ENCODE measurements around the gene NUP93.
A peak's percentile ranks its signal among the peaks of the same experiment; 100 is the strongest.
"Not testable (repeated sequence)": the region's sequence is repeated elsewhere in the genome, so short reads cannot be mapped to it uniquely, and the experiment has no call there.

The NUP93 gene

DNA sequence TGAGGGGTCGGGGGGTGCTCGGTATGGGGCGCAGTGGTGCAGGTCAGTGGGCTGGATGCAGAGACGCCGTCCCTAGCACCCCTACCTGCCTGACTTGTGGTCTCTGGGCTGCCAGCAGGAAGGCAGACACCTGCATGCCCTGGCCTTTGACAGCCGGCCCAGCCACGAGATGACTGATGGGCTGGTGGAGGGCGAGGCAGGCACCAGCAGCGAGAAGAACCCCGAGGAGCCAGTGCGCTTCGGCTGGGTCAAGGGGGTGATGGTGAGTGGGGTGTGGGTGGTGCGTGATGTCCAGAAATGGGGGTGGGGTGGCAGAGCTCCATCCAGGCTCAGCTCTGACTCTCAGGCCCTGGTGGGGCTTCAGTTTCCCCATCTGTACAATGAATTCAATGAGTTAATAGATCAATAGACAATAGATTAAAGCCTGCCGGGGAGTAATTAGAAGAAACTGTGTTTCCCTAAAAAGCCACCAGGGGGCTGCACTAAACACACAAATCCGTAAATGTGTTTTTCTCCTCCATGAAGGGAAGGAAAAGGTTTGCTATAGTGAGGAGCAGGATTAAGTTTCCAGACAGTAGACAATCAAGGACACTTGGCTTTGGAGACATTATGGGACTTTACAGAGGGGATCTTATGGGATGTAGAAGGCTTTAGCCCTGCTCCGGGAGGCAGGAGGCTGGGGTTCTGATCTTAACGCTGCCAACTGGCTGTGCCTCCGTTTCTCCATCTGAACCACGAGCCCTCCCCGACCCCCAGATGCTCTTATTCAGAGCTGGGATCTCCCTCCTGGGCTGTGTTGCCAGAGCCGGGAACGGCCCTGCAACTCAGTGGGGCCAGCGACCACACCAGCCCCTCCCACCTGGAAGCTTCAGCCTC, 137.3 kb downstream of the NUP93 start:
- DNase-seq, result peak in 5 of 56 donors; percentile 7 to 72 (median 34)

DNA sequence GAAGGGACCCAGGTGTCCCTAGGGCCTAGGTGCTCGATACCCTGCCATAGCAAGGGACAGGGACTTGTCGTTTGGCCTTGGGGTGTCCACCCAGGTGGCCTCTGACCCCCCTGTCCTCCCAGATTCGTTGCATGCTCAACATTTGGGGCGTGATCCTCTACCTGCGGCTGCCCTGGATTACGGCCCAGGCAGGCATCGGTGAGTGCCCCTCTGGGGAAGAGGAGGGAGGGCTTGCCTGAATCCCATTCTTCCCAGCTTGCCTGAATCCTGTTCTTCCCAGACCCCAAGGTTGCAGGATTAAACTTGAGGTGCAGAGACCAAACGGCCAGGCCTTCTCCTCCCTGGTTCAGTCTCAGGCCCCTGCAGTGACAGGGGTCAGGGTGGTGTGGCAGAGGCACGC, 138.2 kb downstream of the NUP93 start:
- DNase-seq, result no peak

DNA sequence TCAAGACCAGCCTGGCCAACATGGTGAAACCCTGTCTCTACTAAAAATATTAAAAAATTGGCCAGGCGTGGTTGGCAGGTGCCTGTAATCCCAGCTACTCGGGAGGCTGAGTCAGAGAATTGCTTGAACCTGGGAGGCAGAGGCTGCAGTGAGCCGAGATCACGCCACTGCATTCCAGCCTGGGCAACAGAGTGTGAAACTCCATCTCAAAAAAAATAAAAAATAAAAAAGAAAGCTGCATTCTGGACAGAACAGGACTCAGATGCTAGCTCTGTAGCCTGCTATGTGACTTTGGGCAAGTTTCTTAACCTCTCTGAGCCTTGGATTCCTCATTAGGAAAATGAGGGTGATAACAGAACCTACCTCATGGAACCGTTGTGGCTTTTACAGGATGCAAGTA, 138.8 kb downstream of the NUP93 start:
- not testable (repeated sequence) for DNase-seq

- no peak for DNase-seq
Measured at GRCh38 chr16:56869513-56870275, 139.8 kb downstream of the NUP93 start.

DNA sequence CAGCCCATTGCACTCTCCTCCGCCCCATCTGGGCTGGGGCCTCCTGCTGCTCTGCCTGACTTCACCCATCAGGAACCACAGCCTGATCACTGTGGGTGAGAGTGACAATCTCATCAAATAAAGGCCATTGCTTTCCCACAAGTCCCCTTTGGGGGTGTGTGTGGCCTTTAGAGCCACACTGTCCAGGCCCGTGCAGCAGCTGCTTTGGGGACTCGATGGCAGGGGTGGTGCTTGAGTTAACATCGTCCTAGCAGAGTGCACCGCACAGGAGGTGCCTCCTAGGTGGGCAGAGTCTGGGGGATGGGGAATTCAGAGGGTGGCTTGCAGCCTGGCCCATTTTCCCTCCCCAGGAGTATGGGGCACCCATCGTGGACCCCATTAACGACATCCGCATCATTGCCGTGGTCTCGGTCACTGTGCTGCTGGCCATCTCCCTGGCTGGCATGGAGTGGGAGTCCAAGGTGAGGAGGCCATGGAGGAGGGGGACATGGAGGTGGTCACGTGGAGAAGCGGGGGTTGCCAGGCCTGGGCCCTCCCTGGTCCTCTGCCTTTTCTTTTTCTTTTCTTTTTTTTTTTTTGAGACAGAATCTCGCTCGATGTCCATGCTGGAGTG, 140.5 kb downstream of the NUP93 start:
- no peak for DNase-seq

DNA sequence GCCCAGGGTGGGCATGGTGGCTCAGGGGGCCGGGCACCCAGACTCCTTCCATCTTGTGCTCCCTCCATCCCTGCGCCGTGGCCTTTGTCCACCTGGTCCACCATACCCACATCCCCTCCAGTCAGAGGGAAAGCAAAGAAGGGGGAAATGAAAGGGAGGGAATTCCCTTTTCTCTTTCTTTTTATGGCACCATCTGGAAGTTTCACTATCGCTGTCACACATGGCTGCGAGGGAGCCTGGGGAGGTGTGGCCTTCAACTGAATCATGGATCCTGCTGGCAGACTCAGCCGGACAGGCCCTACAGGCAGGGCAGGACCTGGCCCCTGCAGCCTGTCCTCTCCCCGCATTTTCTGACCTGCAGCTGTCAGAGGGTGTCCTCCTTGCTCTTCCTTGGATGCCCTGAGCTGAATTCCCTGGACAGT, 141.3 kb downstream of the NUP93 start:
- DNase-seq, result no peak

DNA sequence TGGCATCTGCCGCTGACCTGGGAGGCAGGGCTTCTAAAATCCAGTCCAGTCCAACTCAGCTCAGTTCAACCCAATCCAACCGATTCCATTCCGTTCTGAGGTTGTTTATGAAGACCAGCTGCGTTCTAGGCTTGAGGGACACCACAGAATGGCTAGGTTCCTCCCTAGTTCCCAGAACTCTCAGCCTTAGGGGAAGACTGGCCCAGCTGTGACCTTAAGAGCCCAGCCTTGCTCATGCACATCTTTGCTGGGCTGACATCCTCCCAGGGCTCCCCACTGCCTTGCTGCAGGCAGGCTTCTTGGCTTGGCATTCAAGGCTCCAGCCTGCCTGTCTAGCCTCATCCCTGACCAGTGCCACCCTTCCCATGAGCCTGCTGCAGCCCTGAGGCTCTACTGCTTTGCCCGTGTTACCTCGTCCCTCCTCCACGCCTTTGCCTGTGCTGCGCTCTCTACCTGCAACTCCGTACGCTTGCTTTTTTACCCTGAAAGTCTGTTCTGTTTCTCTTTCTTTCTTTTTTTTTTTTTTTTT, 143.0 kb downstream of the NUP93 start:
- DNase-seq, result no peak

DNA sequence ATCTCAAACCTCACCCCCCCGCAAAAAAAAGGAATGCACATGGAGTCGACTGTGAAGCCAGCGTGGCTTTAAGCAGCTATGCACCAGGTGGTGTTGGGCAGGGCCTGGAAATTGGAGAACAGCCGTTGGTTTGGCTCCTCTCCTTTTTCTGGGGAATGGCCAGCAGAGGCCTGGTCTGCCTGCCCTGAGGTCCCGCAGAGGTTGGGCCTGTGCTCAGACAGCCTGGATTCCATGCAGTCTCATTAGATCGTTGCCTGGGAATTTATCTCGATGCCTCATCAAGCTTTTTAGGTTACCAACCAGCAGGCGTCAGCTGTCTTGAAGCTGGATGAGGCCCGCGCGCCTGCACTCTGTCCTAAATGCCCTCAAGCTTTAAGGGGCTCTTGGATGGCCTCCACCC, 144.9 kb downstream of the NUP93 start:
- no peak for DNase-seq

DNA sequence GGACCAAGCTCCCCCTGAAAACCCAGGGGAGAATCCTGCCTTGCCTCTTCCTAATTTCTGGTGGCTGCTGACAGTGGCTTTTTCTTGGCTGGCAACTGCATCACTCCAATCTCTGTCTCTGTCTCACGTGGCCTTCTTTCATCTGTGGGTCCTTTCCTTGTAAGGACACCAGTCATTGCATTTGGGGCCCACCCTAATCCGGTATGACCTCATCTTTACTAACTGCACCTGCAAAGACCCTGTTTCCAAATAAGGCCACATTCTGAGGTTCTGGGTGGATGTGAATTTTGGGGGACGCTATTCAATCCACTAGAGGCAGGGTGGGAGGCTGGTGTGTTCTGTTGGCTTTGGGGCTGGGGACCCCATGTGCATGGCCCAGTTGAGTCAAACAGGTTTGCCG, 146.1 kb downstream of the NUP93 start:
- DNase-seq, result no peak

GRCh38 chr16:56877486-56878182, 147.7 kb downstream of the NUP93 start:
- DNase-seq, result no peak

GRCh38 chr16:56878282-56878854, 148.4 kb downstream of the NUP93 start:
- no peak for DNase-seq

- DNase-seq, result no peak
Measured at GRCh38 chr16:56879276-56879675, 149.3 kb downstream of the NUP93 start.

GRCh38 chr16:56880176-56880575, 150.2 kb downstream of the NUP93 start:
- no peak for DNase-seq

DNA sequence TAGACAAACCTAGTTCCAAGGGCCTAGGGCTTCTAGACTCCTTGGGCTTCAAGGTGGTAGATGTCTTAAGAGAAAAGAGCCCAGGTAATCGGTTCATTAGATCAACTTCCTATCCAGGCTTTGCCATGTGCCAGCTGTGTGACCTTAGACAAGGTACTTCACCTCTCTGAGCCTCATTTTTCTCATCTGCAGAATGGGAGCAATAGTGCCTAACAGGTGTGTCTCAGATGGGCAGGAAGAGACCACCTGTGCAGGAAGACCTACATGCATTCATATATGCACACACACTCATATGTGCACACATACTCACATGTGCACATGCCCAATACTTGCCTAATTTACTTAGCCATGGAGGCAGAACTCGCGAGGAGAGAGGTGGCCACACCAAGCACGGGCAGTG, 150.8 kb downstream of the NUP93 start:
- DNase-seq, result no peak

DNA sequence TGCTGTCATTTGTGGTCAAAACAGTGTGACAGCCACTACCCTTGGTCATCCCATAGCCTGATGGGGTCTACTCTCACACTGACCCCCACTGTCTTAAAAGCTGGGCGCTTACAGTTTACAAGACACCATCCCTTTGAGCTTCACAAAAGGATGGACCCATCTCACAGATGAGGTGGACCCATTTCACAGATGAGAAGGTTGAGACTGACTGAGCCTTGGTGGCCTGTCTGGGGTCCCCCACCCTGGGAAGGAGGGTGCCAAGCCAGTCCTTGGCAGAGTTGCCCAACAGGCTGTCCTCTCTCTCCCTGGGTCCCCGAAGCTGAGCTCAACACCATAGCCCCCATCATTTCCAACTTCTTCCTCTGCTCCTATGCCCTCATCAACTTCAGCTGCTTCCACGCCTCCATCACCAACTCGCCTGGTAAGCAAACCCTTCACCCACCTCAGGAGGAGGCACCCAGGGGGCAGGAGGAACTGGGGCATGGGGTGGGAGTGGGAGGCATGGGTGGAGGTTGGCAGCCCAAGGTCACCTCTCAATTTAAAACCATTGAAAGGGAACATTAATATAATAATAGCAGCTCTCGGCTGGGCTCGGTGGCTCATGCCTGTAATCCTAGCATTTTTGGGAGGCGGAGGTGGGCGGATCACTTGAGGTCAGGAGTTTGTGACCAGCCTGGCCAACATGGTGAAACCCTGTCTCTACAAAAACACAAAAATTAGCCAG, 152.3 kb downstream of the NUP93 start:
- no peak for DNase-seq

DNA sequence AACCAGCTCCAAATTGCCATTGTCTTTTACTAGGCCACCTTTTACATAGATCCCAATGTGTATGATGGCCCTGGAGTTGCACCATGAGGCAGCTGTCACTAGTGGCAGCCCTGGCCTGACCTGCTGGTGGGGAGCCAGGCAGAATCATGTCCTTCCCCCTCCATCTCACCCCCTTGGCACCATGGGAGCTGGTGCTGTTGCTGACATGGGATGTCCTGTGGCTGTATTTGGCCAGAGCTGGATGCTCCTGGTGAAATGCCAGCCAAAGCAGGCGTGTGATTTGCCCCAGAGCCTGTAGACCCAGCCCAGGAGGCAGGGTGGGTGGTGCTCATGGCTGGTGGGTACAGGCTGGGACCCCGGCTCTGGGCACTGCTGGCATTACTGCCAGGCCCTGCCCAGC, 153.7 kb downstream of the NUP93 start:
- DNase-seq, result no peak

GRCh38 chr16:56884026-56884582, 154.2 kb downstream of the NUP93 start:
- no peak for DNase-seq

GRCh38 chr16:56884929-56885328, 155.0 kb downstream of the NUP93 start:
- DNase-seq, result not testable (repeated sequence)

- DNase-seq, result no peak
Measured at GRCh38 chr16:56885446-56886162, 155.7 kb downstream of the NUP93 start.

All from amygdala (tissue), 56 donors.